Measurements from ENCODE around the gene SIX6.

DNA sequence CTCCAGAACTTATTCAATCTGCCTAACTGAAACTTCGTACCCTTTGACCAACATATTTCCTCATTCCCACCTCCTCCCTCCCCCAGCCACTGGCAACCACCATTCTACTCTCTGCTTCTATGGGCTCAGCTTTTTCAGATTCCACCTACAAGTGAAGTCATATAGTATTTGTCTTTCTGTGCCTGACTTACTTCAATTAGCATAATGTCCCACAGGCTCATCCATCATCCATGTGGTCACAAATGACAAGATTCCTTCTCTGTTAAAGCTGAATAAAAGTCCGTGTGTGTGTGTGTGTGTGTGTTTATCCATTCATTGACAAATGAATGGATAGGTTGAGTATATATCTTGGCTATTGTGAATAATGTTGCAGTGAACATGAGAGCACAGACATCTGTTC is 21.7 kb upstream of the SIX6 start:
- TF ChIP-seq SRSF9 (IDR thresholded peaks at IDR 0.05; ENCODE audit: borderline replicate concordance, insufficient read depth, low read depth, low read length, poor library complexity, severe bottlenecking) (no peak), ZNF713 (CRISPR knock-in tag; IDR thresholded peaks at IDR 0.05) (no peak)
